Breast epithelium (tissue), 3 donors: ENCODE measurements around the gene SUMO4.

Experiments used
- POLR2A ChIP-seq: fragments of 450-650 bp; IDR thresholded peaks from one replicate; pipeline ENCODE4 v1.6.1; 2016; ENCODE audit warnings: antibody characterized with exemption, mild to moderate bottlenecking, moderate library complexity
- TF ChIP-seq, protein P1 (sequence below), 3 donors: fragments of 450-650 bp; IDR thresholded peaks; one replicate each; pipeline ENCODE4 v1.5.1; 2016 to 2017; ENCODE audit warnings: antibody characterized with exemption in 3 of 3, mild to moderate bottlenecking in 3 of 3, moderate library complexity in 3 of 3

DNA sequence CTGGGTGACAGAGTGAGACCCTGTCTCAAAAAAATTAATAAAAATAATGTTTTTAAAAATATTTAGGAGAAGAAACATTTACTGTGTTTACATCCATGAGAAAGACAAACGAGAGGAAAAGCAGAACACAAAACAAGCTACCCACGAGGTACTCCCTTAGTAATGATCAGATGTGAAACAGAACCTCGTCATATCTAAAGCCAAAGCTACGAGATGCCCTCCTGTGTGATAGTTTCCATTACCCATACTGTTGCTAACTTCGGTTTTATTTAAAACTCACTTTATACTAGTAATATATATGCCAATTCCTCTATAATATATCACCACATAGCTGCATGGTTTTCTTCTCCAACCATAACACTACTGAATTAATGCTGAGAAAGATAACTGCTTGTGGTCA lies 21.1 kb downstream of the SUMO4 start:
- TF ChIP-seq, protein P1, sequence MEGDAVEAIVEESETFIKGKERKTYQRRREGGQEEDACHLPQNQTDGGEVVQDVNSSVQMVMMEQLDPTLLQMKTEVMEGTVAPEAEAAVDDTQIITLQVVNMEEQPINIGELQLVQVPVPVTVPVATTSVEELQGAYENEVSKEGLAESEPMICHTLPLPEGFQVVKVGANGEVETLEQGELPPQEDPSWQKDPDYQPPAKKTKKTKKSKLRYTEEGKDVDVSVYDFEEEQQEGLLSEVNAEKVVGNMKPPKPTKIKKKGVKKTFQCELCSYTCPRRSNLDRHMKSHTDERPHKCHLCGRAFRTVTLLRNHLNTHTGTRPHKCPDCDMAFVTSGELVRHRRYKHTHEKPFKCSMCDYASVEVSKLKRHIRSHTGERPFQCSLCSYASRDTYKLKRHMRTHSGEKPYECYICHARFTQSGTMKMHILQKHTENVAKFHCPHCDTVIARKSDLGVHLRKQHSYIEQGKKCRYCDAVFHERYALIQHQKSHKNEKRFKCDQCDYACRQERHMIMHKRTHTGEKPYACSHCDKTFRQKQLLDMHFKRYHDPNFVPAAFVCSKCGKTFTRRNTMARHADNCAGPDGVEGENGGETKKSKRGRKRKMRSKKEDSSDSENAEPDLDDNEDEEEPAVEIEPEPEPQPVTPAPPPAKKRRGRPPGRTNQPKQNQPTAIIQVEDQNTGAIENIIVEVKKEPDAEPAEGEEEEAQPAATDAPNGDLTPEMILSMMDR (IDR thresholded peaks at IDR 0.05), result no peak
- no peak for TF ChIP-seq POLR2A
